ENCODE results near the gene SLC35A5.

- TF ChIP-seq TRIM28 (IDR thresholded peaks at IDR 0.05; ENCODE audit: borderline replicate concordance, low read length) (no peak), ZBTB21 (tag by site-specific recombination; IDR thresholded peaks at IDR 0.05) (no peak), HIC1 (tag by site-specific recombination; IDR thresholded peaks at IDR 0.05) (no peak), CTCF (tag by site-specific recombination; IDR thresholded peaks at IDR 0.05) (no peak), ZBTB6 (tag by site-specific recombination; IDR thresholded peaks at IDR 0.05) (no peak), MZF1 (tag by site-specific recombination; IDR thresholded peaks at IDR 0.05; ENCODE audit: borderline replicate concordance) (no peak), INSM2 (tag by site-specific recombination; IDR thresholded peaks at IDR 0.05) (no peak)
Measured at GRCh38 chr3:112585782-112586181, 23.9 kb downstream of the SLC35A5 start.

Data from HEK293 (cell line).